HS-27A (cell line): ENCODE results near the gene ACSS1.

Experiments
- DNase-seq: peaks from one replicate; pipeline ENCODE4 v3.0.0-alpha.2; 2012; ENCODE audit warnings: low read depth, missing footprints

ACSS1 gene

GRCh38 chr20:25058051-25058846 is at the start of gene ACSS1:
TSS of gene ACSS1 (minus strand) at chr20:25058139. CDS start at chr20:25058102, 37 bp downstream.
- no peak for DNase-seq

GRCh38 chr20:25103526-25103925 is 45.6 kb upstream of the ACSS1 start:
- DNase-seq = no peak

DNA sequence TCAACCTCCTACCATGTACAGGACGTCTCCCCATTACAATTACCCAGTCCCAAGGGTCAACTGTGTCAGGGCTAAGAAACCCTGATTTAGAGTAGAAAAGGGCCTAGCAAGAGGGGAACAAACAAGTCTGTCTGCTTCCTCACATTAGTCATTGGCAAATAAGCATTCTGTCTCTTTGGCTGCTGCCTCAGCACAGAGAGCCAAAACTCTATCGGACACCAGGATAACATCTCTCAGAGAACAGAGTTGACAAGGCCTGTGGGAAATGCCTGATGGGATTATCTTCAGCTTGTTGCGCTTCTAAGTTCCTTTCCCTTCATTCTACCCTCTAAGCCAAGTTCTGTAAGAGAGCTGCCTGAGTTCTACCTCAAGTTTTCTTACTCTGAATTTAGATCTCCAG is 43.0 kb upstream of the ACSS1 start:
- DNase-seq = no peak

GRCh38 chr20:25099601-25100140 is 41.7 kb upstream of the ACSS1 start:
- no peak for DNase-seq

- DNase-seq = no peak
Observed at GRCh38 chr20:25097498-25097897, 39.6 kb upstream of the ACSS1 start.

DNA sequence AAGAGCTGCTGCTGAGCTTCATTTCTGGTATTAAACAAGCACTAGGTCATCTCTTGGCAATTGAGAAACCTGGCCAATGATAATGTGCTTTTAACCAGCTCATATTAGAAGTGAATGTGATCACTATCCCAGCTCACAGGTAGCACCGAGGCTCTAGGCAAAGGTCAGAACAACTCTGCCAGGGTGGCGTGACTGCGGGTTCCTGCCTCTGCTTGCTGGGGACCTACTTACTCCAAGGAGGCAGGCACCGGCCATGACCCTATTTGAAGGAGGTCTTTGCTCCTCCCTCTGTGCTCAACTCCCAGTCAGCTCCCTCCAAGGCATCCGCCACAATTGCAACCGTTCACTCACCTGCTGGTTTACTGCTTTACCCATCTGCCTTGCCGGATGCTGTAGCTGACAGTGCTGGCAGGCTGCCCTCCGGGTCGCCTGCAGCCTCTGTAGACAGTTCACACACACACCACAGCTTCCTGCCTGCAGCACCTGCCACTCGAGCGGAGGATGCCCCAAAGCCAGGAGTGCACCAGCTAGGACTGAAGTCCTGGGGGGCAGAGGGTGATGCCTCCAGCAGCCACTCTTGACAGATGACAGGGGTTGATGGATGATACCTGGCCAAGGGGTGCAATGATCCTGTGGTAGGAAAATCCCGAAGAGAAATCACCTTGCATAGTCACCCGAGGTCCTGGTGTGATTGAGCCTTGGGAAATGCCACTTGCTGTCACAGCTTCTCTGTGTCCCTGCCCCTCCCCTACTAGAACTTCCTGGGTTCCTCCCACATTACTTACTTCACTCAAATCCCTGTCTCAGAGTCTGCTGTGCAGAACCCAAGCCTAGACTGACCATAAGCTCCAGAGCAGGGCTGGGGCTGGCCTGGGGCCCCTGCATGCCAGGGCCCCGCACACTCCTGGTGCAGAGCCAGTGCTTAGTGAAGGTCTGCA is 32.8 kb upstream of the ACSS1 start:
- DNase-seq = no peak

DNA sequence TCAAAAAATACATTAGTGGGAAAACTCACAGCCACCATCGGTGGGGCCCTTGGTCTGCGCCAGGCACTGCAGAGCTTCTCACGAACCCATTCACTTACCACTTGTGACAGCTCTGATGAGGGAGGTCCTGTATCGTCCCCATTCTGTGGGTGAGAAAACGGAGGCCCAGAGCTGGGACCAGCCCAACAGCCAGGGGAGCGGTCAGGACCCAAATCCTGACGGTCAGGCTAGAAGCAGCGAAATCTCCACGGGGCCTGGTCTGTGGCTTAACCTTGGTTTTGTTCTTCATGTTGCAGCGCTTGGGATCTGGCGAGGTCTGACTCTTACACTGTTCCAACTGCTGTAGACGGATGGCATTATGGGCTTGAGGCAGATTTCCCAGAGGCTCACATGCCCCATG is 31.7 kb upstream of the ACSS1 start:
- no peak for DNase-seq

GRCh38 chr20:25089096-25089495 is 31.2 kb upstream of the ACSS1 start:
- DNase-seq = no peak

DNA sequence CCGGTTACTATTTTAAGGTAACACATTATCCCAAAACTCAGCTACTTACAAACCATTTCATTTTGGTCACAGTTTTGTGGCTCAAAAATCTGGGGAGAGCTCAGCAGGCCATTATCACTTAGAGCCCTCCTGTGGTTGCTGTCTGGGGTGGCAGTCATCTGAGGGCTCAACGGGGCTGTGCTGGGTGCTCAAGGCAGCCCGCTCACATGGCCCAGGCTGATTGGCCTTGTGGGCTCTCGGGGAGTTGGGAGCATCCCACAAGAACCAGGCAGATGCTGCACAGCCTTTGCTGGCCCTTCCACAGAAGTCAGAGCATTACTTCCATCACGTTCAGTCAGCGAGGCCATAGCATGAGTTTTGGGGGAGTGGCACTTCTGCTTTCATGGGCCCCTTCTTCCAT is 30.3 kb upstream of the ACSS1 start:
- no peak for DNase-seq

DNA sequence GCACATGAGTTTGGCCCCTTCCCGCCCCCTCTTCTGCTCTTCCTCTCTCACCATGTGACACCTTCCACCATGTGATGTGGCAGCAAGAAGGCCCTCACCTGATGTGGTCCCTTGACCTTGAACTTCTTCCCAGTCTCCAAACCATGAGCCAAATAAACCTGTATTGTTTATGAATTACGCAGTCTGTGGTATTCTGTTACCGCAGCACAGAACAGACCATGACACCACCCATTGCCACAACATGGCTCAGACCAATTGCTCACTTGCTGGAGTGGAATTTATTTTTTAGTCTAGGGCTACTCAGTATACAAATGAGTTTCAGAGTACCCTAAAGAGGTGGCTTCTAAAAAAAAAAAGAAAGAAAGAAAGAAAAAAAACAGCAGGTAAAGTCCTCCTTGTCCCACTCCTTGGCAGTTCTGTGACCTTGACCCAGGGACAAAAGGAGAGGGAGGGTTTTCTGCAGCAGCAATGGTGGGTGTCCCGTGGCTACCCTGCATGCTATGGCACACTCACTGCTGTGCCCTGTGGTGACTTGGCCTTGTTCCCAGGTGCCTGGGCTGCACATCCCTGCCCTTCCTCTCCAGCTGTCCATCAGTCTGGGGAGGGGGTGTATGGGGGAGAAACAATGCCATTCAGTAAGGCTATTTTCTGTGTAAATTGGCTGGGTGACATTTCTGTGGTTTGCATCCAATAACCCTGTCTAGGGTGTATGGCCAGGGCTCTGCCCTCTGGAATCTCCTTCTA is 29.4 kb upstream of the ACSS1 start:
- no peak for DNase-seq

DNA sequence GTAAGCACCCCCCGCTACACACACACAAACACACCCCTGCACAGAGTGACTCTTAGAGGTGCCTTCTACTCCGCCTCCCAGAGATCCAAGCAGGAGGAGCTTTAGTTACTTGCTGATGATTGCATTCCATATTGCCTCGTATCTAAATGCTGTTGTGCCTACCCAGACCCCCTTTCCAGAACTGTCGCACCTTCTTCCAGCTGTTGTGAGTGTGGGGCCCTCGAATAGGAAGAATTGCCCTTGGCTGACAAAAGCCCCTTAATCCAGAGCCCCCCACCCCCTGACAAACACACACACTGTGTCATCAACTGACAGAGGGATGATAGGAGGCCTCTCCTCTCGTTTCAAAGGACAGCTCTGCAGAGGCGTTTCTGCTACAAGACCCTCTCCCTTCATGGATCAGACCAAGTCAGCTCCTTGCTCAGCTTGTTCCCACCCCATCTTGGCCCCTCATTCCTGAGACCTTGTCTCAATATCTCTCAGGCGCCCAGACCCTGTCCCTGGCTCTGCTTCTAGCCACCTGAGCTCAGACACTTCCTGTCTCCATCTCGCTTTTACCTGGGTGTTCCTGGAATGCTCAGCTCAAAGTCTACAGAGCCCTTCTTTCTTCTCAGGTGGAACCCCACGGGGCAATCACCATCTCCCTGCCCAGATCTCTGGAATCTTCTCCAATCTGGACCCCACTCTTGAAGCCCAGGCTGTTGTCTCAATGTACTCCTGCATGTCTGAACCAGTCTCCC is 28.0 kb upstream of the ACSS1 start:
- no peak for DNase-seq

- no peak for DNase-seq
Observed at GRCh38 chr20:25084626-25085187, 26.8 kb upstream of the ACSS1 start.

GRCh38 chr20:25083773-25084625 is 26.1 kb upstream of the ACSS1 start:
- DNase-seq = no peak

DNA sequence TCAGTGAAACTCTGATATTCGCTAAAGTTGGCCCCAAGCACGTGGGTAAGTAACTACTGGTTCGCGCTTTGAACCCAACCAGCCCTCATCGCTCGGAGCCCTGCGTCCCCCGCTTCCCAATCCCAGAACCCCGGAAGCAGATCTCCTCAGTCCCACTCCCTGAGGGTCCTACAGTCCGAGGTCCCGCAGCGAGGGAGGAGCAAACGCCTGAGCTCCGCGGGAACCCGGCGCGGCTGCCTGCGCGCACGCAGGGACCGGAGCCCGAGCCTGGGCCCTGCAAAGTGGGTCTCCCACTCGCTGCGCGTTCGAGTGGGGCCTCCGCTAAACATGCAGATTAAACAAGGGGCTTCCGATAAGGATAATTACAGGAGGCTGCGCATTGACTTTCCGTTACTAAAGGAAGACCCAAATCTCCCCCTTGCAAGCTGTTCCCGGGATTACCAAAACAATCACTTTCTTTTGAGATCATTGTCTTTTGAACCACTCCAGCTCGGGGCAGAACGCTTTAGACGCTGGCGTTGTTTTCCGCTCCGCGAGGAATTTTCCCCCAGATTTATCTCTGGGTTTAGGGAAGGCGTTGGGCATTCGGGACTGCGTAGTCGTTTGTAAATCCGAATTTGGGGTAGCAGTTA is 25.3 kb upstream of the ACSS1 start:
- no peak for DNase-seq

- no peak for DNase-seq
Observed at GRCh38 chr20:25082498-25082873, 24.5 kb upstream of the ACSS1 start.

- no peak for DNase-seq
Observed at GRCh38 chr20:25081730-25082497, 24.0 kb upstream of the ACSS1 start, which contains the start of gene VSX1. TSS of gene VSX1 (minus strand) at chr20:25082141. CDS start at chr20:25082096, 45 bp downstream.

DNA sequence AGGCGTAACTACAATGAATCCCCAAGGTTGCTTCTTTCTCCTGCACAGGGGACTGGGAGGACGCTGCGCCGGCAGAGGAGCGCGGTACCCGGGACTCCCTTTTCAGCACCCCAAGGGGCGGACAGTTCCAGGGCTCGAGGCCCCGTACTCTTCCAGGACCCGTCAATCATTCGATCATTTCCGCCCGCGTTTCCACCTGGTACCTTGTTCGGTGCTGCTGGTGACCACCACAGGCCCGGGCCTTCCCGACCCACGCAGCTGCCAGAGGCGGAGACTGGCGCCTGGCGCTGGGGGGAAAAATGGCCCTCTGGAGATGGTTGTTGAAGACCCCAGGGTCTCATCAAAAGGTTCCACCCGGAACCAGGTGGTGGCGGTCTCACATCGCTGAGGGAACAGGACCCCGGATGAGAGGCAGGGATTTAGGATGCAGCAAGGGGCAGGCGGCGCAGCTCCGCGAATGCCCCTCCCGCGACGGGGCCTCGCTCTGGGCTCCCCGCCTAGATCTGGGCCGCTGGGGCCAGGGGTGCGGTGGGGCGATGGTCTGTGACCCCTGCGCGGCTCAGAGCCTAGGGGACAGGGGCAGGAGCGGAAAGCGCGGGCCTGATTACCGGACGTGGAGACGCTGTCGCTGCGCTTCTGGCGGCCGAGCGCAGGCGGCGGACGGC is 23.3 kb upstream of the ACSS1 start:
- DNase-seq = no peak

GRCh38 chr20:25079171-25079570 is 21.2 kb upstream of the ACSS1 start:
- no peak for DNase-seq
